HG02943 (cell line): Measurements from ENCODE around the gene OCLN.
A peak's percentile ranks its signal among the peaks of the same experiment; 100 is the strongest.
"Not testable (repeated sequence)": the region's sequence is repeated elsewhere in the genome, so short reads cannot be mapped to it uniquely, and the experiment has no call there.

Experiments used
- ATAC-seq: cut with Tn5 transposase; IDR thresholded peaks from one replicate; pipeline ENCODE4 v1.9.1; 2021; ENCODE audit warnings: mild to moderate bottlenecking, low read depth, moderate library complexity; ENCODE audit not compliant: unreplicated experiment

The OCLN gene

GRCh38 chr5:69526660-69527059 lies 34.1 kb downstream of the OCLN start:
- ATAC-seq: no peak

DNA sequence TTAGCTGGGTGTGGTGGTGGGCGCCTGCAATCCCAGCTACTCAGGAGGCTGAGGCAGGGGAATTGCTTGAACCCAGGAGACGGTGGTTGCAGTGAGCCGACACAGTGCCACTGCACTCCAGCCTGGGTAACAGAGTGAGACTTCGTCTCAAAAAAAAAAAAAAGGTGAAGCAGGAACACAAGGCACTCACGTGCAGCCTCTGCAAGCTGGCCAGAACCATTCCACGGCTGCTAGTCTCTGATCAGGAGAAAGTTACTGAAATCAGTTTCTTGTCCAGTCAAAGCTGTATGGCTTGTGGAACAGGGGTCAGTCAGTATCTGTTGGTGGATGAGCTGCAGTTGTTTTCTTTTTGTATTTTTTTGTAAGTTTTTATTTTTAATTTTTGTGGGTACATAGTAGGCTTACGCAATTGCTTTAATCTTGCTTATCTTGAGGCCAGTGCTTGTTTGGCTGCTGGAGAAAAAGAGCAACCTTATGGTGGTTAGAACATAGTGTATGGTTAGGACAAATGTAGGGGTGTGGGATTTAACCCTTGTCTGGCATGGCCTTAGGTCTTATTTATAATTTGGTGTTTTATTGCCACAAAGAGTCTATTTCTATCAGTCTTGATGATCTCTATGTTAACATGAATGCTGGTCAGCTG lies 34.7 kb downstream of the OCLN start:
- ATAC-seq: no peak

DNA sequence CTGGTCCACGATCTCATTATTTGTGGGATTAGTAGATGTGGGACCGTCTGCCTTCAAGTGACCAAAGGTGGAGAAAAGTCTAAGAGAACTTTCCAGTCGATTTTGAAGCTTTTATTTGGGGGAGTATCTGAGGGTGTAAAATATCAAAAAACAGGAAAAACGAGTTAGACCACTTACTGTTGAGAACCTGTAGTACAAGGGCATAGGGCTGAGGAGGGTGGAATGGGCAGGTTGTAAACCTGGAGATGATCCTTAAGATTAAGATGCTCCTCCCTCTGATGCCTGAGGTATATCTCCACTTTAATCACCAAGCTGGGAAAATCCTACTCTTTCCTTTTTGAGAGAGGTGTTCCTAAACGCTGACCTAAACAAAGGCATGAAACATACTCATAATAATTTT lies 35.4 kb downstream of the OCLN start:
- no peak for ATAC-seq

DNA sequence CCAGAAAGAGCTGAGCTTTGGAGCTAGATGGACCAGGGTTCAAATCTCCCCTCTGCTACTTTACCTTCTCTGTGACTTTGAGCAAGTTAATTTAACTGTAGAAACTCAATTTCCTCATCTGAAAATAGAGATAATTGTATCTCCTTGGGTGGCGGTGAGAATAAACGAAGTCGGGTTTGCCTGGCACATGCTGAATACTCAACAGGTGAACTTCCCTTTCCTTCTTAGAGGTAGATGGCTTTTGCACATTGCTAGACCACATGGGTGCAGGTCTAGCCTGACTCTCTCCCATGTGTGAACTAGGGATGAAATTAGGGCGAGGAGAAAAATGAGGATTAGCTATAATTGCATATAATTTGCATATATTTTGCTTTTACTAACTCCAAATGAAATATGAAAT lies 36.0 kb downstream of the OCLN start:
- ATAC-seq: no peak

DNA sequence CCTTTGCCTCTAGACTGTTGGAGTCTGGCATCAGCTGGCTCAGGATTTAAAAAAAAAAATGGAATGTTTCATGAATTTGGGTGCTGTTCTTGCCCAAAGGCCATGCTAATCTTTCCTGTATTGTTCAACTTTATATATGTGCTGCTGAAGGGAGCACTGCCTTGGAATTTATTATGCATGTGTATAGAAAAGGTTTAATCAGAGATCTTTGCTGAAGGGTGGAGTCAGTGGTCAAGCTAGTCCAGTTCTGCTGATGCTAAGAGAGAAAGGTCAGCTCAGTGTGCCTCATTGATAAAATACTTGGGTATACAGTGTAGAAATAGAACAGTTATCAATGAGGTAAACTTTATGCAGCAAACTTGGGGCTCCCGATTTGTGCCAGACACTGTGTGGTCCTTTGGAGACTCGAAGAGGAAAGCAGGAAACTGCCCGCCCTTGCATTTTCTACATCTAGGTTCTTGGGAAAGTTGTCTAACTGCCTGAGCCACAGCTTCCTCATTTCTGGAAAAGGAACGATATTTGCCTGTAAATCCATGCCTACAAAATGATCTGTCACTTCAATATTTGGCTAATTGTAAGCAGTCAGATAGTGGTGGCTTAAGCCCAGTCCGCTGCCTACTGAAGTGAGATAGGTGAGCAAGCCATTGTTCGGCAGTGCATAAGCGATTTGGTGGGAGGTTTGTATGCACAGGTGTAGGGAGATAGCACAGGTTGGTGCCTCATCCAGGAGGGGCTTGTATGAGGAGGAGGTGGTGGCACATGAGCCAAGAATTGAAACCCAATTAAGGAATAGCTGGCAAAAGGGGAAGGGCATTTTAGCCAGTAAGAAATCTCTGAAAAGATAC lies 38.2 kb downstream of the OCLN start:
- no peak for ATAC-seq

- no peak for ATAC-seq
Observed at GRCh38 chr5:69531406-69531801, 38.8 kb downstream of the OCLN start.

GRCh38 chr5:69537911-69538310 lies 45.3 kb downstream of the OCLN start:
- ATAC-seq: not testable (repeated sequence)

- ATAC-seq: not testable (repeated sequence)
Observed at GRCh38 chr5:69538735-69539134, 46.1 kb downstream of the OCLN start.

DNA sequence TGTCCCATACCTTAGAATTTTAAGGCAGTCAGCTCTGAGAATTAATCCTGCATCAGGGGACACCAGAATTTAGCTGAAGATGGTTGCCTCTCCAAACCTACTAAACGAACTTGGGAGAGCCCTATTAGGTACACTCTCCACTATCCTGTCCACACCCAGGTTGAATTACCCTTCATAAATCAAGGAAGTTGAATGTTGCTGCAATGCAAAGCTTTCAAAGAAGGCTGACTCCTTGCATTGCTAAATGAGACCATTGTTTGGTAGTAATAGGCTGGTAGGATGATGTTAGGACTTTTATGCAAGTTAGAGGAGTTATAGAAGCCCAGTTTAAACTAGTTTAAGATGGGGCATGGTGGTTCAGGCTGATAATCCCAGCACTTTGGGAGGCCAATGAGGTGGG lies 48.8 kb downstream of the OCLN start:
- ATAC-seq: not testable (repeated sequence)

GRCh38 chr5:69542838-69543618 lies 50.4 kb downstream of the OCLN start:
- not testable (repeated sequence) for ATAC-seq

GRCh38 chr5:69544602-69545001 lies 52.0 kb downstream of the OCLN start:
- not testable (repeated sequence) for ATAC-seq

DNA sequence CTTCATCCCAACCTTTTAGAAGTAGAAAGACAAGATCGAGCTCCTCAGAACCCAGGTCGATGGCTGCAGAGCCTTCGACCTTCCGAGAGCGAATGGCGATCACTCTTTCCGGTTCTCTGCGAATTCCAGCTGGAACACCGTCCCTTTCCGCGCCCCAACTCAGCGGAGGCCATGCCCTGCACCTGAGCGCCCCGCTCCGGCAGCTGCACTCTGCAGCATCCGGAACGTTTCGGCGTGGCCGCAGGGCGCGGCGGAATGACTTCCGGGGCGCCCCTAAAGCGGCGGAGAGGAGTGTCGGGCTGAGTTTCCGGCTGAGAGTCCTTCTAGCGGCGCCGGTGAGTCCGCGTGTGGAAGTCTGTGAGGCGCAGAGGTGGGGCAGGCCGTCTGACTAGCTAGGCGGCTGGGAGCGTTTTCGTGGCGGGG lies 67.3 kb downstream of the OCLN start, which contains the start of gene GTF2H2C:
Gene GTF2H2C (plus strand): TSS at position 284 of the 423 bp plus-strand sequence. CDS start 4,942 bp downstream, outside the sequence.
- peak; percentile 97 for ATAC-seq

DNA sequence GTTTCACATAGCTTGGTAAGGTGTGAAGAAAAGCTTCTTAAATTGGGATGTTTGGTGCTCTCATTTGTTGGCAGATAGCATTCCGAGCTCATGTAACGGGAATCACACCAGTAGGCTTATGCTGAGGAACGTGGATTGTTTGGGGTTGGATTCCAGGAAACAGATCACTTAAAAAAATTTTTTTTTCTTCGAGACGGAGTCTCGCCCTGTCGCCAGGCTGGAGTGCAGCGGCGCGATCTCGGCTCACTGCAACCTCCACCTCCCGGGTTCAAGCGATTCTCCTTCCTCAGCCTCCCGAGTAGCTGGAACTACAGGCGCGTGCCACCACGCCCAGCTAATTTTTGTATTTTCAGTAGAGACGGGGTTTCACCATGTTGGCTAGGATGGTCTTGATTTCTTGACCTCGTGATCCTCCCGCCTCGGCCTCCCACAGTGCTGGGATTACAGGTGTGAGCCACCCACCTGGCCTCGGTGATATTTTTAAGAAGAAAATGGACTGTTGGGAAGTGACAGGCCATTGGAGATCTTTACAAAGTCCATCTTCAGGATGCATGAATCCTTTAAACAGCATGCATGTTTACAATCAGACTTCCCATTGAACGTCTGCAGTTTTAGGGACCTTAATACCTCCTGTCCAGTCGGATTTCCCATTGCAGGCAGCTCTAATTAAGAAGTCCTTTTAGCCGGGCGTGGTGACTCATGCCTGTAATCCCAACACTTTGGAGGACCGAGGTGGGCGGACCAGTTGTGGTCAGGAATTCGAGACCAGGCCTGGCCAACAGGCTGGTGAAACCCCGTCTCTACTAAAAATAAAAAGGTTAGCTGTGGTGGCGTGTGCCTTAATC lies 68.2 kb downstream of the OCLN start:
- ATAC-seq: not testable (repeated sequence)

DNA sequence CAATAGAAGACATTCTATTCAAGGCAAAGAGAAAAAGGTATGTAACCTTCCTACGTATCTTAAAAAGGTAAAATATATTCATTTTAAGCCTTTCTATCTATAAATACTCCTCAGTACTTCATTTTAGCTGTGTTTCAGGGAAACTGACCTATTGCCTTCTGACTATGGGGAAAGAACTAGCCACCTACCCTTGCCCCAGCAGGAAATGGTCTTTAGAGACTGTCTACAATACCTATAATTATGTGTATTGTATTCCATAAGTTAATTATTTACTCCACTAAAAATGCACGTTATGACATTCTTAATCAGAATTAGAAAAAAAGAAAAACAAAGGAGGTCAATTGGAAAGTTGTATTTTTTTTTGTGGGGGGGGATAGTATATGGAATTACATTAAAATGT lies 73.6 kb downstream of the OCLN start:
- ATAC-seq: not testable (repeated sequence)

DNA sequence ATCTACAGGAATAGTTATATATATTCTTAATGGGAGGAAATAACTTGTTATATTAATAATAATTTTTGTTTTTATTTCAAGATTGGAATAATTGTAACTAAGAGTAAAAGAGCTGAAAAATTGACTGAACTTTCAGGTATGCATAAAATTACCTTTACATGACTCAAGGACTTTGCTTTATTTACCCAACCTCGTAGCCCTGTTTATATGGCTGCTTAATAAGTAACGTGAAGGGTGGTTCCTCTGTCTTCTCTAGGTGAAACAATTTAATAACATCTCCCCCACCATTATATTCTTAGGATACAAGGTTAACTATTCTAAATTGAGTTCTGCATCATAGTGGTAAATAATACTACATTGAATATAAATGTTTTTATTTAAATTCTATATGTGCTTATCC lies 75.5 kb downstream of the OCLN start:
- ATAC-seq: not testable (repeated sequence)

DNA sequence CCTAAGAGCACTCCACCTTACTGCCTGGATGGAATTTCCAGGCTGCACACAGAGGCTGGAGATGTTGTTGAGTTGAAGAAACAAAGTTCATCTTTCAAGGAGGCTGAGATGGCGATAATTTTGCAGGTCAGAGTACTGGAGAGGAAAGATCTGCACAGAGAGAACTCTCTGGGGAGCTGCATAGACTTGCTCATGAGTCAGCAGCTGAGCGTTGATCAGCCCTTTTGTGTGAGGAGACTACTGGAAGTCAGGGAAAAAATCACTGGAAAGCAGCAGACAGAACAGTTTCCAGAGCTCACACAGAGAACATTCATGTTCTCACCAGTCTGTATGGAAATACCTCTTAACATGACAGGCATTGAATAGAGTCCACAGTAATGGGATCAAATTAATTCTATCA lies 90.8 kb downstream of the OCLN start:
- ATAC-seq: not testable (repeated sequence)

GRCh38 chr5:69596114-69596840 lies 103.7 kb downstream of the OCLN start:
- not testable (repeated sequence) for ATAC-seq

GRCh38 chr5:69601947-69602346 lies 109.4 kb downstream of the OCLN start:
- peak; percentile 70 for ATAC-seq

GRCh38 chr5:69606839-69607238 lies 114.2 kb downstream of the OCLN start:
- not testable (repeated sequence) for ATAC-seq
